RWPE1 (cell line): ENCODE results near the gene EXOC3L2.

Experiments
- CTCF ChIA-PET: fragments of 350-600 bp; sonication (Branson Sonifier 250); formaldehyde crosslinking; extraction: SDS; loops from one replicate; lab custom pipeline; 2021; lab: Yijun Ruan, JAX
- POLR2A ChIA-PET: fragments of 400-600 bp; formaldehyde crosslinking; extraction: SDS; loops from one replicate; lab custom pipeline; 2020; ENCODE audit warnings: antibody characterized with exemption; ENCODE audit not compliant: low non-redundant PET; lab: Yijun Ruan, JAX
- DNase-seq: peaks from one replicate; pipeline ENCODE4 v3.0.0; 2012; ENCODE audit warnings: low spot score
- H3K27ac ChIP-seq: fragments of 450-650 bp; 2 replicates; pipeline ENCODE4 v1.5.1; 2017
- TF ChIP-seq, protein P1 (sequence below): fragments of 450-650 bp; conservative IDR thresholded peaks from 2 replicates; pipeline ENCODE4 v1.5.1; 2017; ENCODE audit warnings: low read depth, mild to moderate bottlenecking

The EXOC3L2 gene

DNA sequence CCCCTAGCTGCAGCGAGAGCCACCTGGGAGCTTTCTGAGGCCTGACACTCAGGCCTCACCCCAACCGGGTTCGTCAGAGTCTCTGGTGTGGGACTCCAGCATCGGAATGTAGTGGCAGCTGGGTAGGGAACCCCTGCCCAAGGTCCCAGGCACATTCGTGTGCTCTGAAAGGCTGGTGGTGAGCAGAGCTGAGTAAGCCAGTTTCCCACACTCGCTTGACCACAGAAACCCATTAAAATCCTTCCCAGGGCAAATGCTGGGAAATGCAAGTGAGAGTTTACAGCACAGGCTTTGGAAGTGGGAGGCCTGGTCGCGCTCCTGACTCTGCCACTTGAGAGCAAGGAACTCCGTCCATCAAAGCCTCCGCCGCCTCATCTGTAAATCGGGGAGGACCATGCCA lies 71.4 kb downstream of the EXOC3L2 start:
- TF ChIP-seq, protein P1, sequence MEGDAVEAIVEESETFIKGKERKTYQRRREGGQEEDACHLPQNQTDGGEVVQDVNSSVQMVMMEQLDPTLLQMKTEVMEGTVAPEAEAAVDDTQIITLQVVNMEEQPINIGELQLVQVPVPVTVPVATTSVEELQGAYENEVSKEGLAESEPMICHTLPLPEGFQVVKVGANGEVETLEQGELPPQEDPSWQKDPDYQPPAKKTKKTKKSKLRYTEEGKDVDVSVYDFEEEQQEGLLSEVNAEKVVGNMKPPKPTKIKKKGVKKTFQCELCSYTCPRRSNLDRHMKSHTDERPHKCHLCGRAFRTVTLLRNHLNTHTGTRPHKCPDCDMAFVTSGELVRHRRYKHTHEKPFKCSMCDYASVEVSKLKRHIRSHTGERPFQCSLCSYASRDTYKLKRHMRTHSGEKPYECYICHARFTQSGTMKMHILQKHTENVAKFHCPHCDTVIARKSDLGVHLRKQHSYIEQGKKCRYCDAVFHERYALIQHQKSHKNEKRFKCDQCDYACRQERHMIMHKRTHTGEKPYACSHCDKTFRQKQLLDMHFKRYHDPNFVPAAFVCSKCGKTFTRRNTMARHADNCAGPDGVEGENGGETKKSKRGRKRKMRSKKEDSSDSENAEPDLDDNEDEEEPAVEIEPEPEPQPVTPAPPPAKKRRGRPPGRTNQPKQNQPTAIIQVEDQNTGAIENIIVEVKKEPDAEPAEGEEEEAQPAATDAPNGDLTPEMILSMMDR = no peak
- peak overlapping the region; percentile 6 for H3K27ac ChIP-seq
- CTCF ChIA-PET = no interaction called here
- DNase-seq = no peak
- POLR2A ChIA-PET = no interaction called here

DNA sequence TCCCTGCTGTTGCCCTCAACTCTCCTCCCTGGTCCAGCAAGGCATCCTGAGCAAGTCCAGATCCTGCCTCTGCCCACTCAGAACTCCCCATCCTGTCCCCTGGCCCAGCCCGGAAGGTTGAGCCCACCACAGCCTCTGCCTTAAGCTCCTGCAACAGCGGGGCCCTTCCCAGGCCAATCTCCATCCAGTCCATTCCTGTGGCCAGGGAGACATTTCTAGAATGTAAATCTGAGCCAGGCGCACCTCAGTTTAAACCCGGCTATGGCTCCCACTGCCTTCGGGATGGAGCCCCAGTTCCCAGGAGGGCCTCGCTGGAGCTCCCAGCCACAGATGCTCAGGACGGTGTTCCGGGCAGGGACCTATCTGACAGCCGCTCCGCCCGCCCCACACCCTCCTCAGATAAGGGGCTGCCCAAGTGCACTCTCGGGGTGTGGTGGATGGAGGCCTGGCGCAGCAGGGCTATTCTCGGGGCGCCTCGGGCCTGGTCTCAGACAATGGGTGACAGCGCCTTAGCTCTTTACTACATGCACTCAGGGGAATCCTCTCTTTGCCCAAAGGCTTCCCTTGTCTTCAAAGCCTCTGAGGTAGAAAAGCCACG lies 72.5 kb downstream of the EXOC3L2 start:
- no peak for DNase-seq
- POLR2A ChIA-PET = no interaction called here
- H3K27ac ChIP-seq = peak overlapping the region; percentile 32
- TF ChIP-seq, protein P1 = no peak
- CTCF ChIA-PET = no interaction called here

DNA sequence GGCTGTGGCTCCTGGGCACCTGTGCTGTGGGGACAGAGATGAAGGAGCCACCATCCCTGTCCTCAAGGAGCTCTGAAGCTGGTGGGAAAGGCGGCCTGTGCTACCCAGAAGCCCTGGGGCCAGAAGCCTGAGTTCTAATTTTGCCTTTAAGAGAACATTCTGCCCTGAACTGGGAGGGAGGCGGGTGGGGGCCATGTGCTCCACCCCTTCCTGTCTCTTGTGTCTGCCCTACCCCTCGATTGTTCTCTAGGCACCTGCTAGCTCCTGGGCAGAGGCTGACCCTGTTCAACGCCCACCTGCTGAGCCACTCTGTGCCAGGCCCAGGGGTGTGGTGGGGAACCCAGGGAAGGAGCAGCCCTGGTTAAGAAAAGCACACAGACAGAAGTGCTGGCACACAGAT lies 73.0 kb downstream of the EXOC3L2 start:
- DNase-seq = no peak
- peak overlapping the region; percentile 32 for H3K27ac ChIP-seq
- ChIA-PET POLR2A (no interaction called here), CTCF (no interaction called here)
- TF ChIP-seq, protein P1 = no peak

DNA sequence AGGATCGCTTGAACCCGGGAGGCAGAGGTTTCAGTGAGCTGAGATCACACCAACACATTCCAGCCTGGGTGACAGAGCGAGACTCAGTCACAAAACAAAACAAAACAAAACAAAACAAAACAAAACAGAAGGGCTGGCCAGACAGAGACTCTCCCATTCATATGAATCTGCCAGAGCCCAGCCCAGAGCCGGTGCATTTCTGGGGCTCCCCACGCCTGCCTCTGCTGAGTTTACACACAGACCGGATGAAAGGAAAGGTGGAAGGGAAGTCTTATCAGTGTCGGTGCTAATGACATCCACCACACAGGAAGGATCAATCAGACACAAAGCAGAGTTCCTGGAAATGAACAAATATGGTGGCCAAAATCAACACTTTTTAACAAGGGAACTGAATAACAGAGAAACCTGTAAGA lies 74.0 kb downstream of the EXOC3L2 start:
- peak overlapping the region; percentile 50 for H3K27ac ChIP-seq
- CTCF ChIA-PET = interaction anchor here (0.6 kb wide), 1 partner anchor 10 kb away, joined by 4 read pairs; the partner anchor contains the start of gene NKPD1
- POLR2A ChIA-PET = no interaction called here
- TF ChIP-seq, protein P1 = no peak
- no peak for DNase-seq

DNA sequence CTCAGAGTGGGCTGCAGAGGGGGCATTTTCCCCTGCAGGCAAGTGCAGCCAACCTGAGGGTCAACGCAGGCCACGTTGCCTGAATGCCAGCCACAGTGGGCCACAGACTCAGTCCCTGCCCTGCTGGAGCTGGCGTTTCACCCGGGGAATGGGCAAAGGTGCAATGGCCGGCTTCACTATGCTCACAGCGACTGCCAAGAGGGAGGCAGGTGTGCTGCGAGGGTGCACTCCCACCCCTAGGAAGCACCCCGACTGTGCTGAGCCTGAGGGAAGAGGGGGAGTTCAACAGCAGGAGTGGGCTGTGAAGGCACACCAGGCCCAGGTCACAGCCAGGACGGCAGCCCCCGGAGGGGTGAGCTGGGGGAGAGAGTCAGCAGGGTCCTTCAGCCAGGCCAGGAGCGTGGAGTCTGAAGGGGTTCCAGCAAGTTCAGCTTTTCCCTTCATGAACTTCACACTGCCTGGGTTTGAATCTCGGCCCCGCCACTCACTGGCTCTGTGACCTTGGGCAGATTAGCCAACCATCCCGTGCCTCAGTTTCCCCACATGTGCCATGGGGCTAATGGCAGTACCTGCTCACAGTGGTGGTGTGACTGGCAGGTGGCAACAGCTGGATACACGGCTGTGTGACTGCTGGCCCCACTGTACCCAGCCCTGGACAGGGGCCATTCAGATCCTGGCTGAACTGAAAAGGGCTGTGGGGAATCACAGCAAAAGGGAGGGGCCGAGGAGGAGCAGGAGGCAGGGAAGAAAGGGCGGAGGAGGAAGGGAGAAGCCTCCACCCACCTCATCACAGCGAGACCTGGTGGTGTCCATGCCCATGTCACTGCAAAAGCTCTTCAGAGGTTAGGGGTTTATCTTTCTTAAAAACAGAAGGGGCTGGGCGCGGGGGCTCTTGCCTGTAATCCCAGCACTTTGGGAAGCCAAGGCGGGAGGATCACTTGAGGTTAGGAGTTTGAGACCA lies 74.8 kb downstream of the EXOC3L2 start:
- H3K27ac ChIP-seq = peak overlapping the region; percentile 50
- TF ChIP-seq, protein P1 = no peak
- ChIA-PET POLR2A (no interaction called here), CTCF (interaction anchor here (0.6 kb wide), 1 partner anchor 9 kb away, joined by 4 read pairs; the partner anchor contains the start of gene NKPD1)
- no peak for DNase-seq

DNA sequence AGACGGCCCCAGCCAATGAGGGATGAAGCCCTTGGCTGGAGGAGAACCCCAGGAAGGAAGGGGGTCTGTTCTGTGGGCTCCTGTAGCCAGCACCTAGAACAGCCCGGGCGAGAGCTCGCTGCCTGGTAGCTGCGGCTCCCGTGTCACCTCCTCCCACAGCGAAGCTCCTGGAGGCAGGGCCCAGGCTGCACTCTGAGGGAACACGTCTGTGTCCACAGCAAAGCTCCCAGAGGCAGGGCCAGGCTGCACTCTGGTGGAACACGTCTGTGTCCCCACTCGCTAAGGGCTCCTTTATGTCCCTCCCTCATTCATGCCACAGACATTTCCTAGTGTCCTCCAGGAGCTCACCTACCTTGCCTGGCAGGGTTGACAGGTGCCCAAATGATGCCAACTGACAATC lies 75.6 kb downstream of the EXOC3L2 start:
- CTCF ChIA-PET = no interaction called here
- POLR2A ChIA-PET = no interaction called here
- H3K27ac ChIP-seq = 0 out of 2 replicates have a peak overlapping the region, but pooled peaks have one; percentile 89
- TF ChIP-seq, protein P1 = no peak
- DNase-seq = no peak
